ENCODE data around the gene SEMA3C.

The SEMA3C gene

DNA sequence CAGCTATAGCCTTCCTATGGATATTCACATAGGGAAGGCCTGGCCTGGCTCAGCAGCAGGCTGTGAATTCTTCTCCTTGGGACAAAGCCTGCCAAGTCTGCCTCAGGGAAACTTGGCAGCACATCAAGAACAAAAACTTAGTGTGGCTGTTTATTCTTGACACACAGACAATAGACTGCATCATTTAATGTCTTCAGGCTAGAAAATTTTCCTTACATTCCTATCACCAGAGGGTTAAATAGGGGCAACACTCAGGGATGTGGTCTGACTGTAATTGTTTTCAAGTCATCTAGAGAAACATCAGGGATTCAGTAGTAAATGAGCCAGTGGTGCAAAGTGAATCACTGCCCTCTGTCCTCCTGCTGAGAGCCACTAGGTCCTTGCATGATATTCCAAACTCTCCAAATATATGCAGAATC, 137.3 kb downstream of the SEMA3C start:
- Histone ChIP-seq H3K9ac (ENCODE audit: low read depth, low read length) (no peak overlapping the region), H4K20me1 (ENCODE audit: insufficient read depth, low read length) (no peaks in the 10 kb centered on the region), H3K4me1 (ENCODE audit: insufficient read depth, low read length) (no peaks in the 10 kb centered on the region), H3K9me3 (ENCODE audit: insufficient read depth, low read length, severe bottlenecking) (no peaks in the 10 kb centered on the region), H3K27me3 (ENCODE audit: insufficient read depth, low read length, poor library complexity) (no peaks in the 10 kb centered on the region), H3K79me2 (ENCODE audit: insufficient read depth, low read length) (no peaks in the 10 kb centered on the region), H3K27ac (ENCODE audit: low read length) (no peak overlapping the region), H3K4me3 (ENCODE audit: low read depth in 1 of 2, low read length in 2 of 2) (no peak overlapping the region), H3K36me3 (ENCODE audit: insufficient read depth, low read length) (no peaks in the 10 kb centered on the region), H3K4me2 (ENCODE audit: insufficient read depth, low read length) (no peak overlapping the region), H2AFZ (ENCODE audit: low read depth, low read length) (no peak overlapping the region)
- ATAC-seq (ENCODE audit: insufficient read depth, low read depth) (no peak), DNase-seq (no peak)
- TF ChIP-seq EZH2 (IDR thresholded peaks at IDR 0.05; ENCODE audit: borderline replicate concordance, low read depth, low read length, severe bottlenecking), result no peak
- TF ChIP-seq, protein P1, sequence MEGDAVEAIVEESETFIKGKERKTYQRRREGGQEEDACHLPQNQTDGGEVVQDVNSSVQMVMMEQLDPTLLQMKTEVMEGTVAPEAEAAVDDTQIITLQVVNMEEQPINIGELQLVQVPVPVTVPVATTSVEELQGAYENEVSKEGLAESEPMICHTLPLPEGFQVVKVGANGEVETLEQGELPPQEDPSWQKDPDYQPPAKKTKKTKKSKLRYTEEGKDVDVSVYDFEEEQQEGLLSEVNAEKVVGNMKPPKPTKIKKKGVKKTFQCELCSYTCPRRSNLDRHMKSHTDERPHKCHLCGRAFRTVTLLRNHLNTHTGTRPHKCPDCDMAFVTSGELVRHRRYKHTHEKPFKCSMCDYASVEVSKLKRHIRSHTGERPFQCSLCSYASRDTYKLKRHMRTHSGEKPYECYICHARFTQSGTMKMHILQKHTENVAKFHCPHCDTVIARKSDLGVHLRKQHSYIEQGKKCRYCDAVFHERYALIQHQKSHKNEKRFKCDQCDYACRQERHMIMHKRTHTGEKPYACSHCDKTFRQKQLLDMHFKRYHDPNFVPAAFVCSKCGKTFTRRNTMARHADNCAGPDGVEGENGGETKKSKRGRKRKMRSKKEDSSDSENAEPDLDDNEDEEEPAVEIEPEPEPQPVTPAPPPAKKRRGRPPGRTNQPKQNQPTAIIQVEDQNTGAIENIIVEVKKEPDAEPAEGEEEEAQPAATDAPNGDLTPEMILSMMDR (IDR thresholded peaks at IDR 0.05; ENCODE audit: borderline replicate concordance, extremely low read depth, low read length, poor library complexity, severe bottlenecking), result no peak

DNA sequence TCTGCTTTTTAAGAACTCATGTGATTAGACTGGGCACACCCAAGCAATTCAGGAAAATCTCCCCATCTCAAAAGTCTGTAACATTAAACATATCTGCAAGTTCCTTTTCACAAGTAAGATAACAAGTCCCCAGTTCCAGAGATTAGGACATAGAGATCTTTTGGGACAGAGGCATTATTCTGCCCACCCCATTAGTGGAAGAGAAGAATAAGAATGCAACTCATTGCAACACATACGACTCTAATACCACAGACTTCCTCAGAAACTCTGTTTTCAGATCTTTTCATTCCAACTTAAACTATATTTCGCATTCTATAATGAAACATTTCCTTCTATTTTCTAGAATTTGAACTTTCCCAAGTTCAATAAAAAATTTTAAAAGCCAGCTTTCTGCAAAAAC, 137.7 kb downstream of the SEMA3C start:
- TF ChIP-seq, protein P1 (IDR thresholded peaks at IDR 0.05; ENCODE audit: borderline replicate concordance, extremely low read depth, low read length, poor library complexity, severe bottlenecking), result no peak
- TF ChIP-seq EZH2 (IDR thresholded peaks at IDR 0.05; ENCODE audit: borderline replicate concordance, low read depth, low read length, severe bottlenecking), result no peak
- no peak overlapping the region for H2AFZ ChIP-seq (ENCODE audit: low read depth, low read length)
- H3K79me2 ChIP-seq (ENCODE audit: insufficient read depth, low read length), result no peaks in the 10 kb centered on the region
- H4K20me1 ChIP-seq (ENCODE audit: insufficient read depth, low read length), result no peaks in the 10 kb centered on the region
- H3K27me3 ChIP-seq (ENCODE audit: insufficient read depth, low read length, poor library complexity), result no peaks in the 10 kb centered on the region
- no peak overlapping the region for H3K4me3 ChIP-seq (ENCODE audit: low read depth in 1 of 2, low read length in 2 of 2)
- H3K9me3 ChIP-seq (ENCODE audit: insufficient read depth, low read length, severe bottlenecking), result no peaks in the 10 kb centered on the region
- H3K4me2 ChIP-seq (ENCODE audit: insufficient read depth, low read length), result no peak overlapping the region
- no peaks in the 10 kb centered on the region for H3K36me3 ChIP-seq (ENCODE audit: insufficient read depth, low read length)
- no peak for ATAC-seq (ENCODE audit: insufficient read depth, low read depth)
- no peak overlapping the region for H3K9ac ChIP-seq (ENCODE audit: low read depth, low read length)
- no peaks in the 10 kb centered on the region for H3K4me1 ChIP-seq (ENCODE audit: insufficient read depth, low read length)
- H3K27ac ChIP-seq (ENCODE audit: low read length), result no peak overlapping the region
- no peak for DNase-seq

DNA sequence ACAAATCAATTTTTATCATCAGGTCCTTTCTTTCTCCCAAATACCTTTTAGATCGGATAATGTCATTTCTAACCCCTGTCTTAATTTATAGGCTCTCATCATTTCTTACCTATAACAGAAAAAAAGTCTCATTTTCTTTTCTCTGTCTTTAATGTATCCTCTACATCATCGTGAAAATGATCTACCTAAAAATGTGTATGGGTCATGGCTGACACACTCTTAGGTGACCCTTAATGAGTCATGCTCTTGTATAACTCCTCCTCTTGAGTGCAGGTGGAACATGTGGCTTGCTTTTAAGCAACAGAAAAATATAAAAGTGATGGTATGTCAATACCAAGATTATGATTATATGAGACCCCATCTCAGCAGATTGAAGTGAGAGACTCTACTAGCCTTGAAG, 139.4 kb downstream of the SEMA3C start:
- Histone ChIP-seq H3K4me1 (ENCODE audit: insufficient read depth, low read length) (no peaks in the 10 kb centered on the region), H3K79me2 (ENCODE audit: insufficient read depth, low read length) (no peaks in the 10 kb centered on the region)
- no peak for ATAC-seq (ENCODE audit: insufficient read depth, low read depth)

More for the DNA sequence above, 139.4 kb downstream of the SEMA3C start:
- no peak for DNase-seq
- no peak overlapping the region for H3K4me2 ChIP-seq (ENCODE audit: insufficient read depth, low read length)
- no peak overlapping the region for H2AFZ ChIP-seq (ENCODE audit: low read depth, low read length)
- H3K9me3 ChIP-seq (ENCODE audit: insufficient read depth, low read length, severe bottlenecking), result no peaks in the 10 kb centered on the region
- TF ChIP-seq, protein P1 (IDR thresholded peaks at IDR 0.05; ENCODE audit: borderline replicate concordance, extremely low read depth, low read length, poor library complexity, severe bottlenecking), result no peak
- no peak for TF ChIP-seq EZH2 (IDR thresholded peaks at IDR 0.05; ENCODE audit: borderline replicate concordance, low read depth, low read length, severe bottlenecking)
- H3K27me3 ChIP-seq (ENCODE audit: insufficient read depth, low read length, poor library complexity), result no peaks in the 10 kb centered on the region
- H3K4me3 ChIP-seq (ENCODE audit: low read depth in 1 of 2, low read length in 2 of 2), result no peak overlapping the region
- H3K9ac ChIP-seq (ENCODE audit: low read depth, low read length), result no peak overlapping the region
- H3K36me3 ChIP-seq (ENCODE audit: insufficient read depth, low read length), result no peaks in the 10 kb centered on the region
- no peak overlapping the region for H3K27ac ChIP-seq (ENCODE audit: low read length)
- no peaks in the 10 kb centered on the region for H4K20me1 ChIP-seq (ENCODE audit: insufficient read depth, low read length)
